ENCODE data around the gene SMARCAD1. TPM values are rescaled to one million over a fixed set of nuclear protein-coding genes. Genes with fewer than 3 reads are reported as not detected.

SMARCAD1 gene
- 38.9 and 41.8 TPM in 2 replicates for total RNA-seq

DNA sequence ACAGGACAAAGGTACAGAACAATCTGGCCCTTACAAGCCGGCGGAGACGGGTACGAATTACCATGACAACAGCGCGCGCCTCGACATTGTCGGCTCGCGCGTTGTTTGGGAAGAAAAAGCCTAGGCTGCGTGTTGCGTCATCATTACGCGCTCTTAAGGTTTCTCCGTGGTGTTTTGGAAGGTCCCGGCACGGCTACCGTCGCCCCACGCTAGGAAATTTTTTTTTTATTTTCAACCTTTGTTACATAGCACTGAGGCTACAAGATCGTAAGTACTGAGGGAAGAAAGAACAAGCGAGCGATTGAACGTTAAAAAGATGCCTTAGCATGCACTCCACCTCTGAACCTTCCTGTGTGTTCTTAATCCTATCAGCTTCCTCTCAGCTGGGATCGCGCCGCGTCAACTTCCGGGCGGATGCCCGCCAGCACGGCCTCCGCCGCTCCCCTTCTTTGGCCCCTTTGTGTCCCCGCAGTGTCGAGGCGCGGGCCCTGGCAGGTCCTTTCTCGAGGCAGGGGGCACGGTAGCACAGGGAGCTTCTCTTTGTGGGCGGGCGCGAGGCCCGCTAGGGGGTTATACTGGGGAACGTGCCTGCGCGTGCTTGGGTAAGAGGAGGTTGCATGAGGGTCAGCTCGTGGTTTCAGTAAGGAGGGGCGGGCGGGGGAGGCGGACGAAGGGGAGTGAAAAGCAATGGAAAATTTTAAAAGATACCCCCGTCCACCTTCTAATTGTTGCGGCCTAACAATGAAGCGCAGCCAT lies at the start of gene SMARCAD1:
TSS of gene SMARCAD1 (plus strand) at position 397 of the 756 bp plus-strand sequence. CDS start 530 bp downstream, outside the sequence.
- Mint-ChIP-seq H3K36me3 (ENCODE audit: low read depth) (peaks cover 41% of the 10 kb centered on the region), H3K9me3 (no peaks in the 10 kb centered on the region), H3K4me1 (ENCODE audit: low read depth) (peaks cover 25% of the 10 kb centered on the region), H3K4me3 (ENCODE audit: low read depth) (peak within 1 kb of the TSS; percentile 96), H3K27me3 (ENCODE audit: low read depth) (no peaks in the 10 kb centered on the region), H3K27ac (peak within 1 kb of the TSS; percentile 100)
- intact Hi-C loops (cut with micrococcal nuclease) = loop anchor here (5.0 kb wide), 3 partner anchors 45 to 245 kb away; partner anchors contain the start of gene PDLIM5
- DNase-seq (ENCODE audit: low spot score) = peak; percentile 85

GRCh38 chr4:94158883-94159282 lies 48.8 kb upstream of the SMARCAD1 start:
- Mint-ChIP-seq H3K27me3 (ENCODE audit: low read depth) (no peaks in the 10 kb centered on the region), H3K4me3 (ENCODE audit: low read depth) (no peak overlapping the region), H3K27ac (no peak overlapping the region), H3K36me3 (ENCODE audit: low read depth) (no peaks in the 10 kb centered on the region), H3K9me3 (no peaks in the 10 kb centered on the region), H3K4me1 (ENCODE audit: low read depth) (no peaks in the 10 kb centered on the region)
- no peak for DNase-seq (ENCODE audit: low spot score)
- intact Hi-C loops (cut with micrococcal nuclease) = no loop called here

DNA sequence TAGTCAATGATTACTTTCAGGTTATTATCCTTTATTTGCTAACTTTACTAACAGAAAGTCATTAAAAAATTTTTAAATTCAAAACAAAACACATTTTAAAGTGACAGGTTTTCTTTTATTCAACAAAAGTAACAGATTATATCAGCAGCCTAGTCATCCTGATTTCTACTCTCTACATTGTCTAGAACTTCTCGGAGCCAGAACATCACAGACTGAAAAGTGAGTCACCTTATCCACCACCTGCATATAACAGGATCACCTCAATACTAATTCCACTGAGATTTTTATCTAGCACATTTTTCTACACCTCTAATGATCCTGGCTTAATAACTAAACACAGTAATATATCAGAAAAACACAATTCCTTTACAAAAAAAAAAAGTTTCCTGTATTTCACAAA lies 47.9 kb upstream of the SMARCAD1 start:
- no peak for DNase-seq (ENCODE audit: low spot score)
- H3K9me3 Mint-ChIP-seq = no peaks in the 10 kb centered on the region
- no peaks in the 10 kb centered on the region for H3K4me1 Mint-ChIP-seq (ENCODE audit: low read depth)
- intact Hi-C loops (cut with micrococcal nuclease) = no loop called here
- no peaks in the 10 kb centered on the region for H3K36me3 Mint-ChIP-seq (ENCODE audit: low read depth)
- H3K4me3 Mint-ChIP-seq (ENCODE audit: low read depth) = no peak overlapping the region
- no peaks in the 10 kb centered on the region for H3K27me3 Mint-ChIP-seq (ENCODE audit: low read depth)
- no peak overlapping the region for H3K27ac Mint-ChIP-seq

DNA sequence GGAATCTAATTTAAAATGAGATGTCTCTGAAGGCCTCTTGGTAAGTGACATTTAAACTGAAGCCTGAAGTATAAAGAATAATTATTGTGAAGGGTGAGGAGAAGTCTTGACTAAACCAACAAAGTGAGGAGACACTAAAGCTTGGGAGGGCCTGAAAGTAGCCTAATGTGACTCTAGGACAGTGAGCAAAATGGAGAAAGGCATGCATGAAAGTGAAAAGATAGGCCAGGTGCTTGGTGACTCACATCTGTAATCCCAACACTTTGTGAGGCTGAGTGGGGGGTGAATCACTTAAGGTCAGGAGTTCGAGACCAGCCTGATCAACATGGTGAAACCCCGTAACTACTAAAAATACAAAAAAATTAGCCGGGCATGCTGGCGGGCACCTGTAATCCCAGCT lies 46.9 kb upstream of the SMARCAD1 start:
- Mint-ChIP-seq H3K9me3 (no peaks in the 10 kb centered on the region), H3K27ac (no peak overlapping the region), H3K27me3 (ENCODE audit: low read depth) (no peaks in the 10 kb centered on the region), H3K36me3 (ENCODE audit: low read depth) (no peaks in the 10 kb centered on the region), H3K4me1 (ENCODE audit: low read depth) (no peaks in the 10 kb centered on the region), H3K4me3 (ENCODE audit: low read depth) (no peak overlapping the region)
- DNase-seq (ENCODE audit: low spot score) = no peak
- intact Hi-C loops (cut with micrococcal nuclease) = no loop called here

GRCh38 chr4:94165256-94165655 lies 42.4 kb upstream of the SMARCAD1 start:
- Mint-ChIP-seq H3K4me1 (ENCODE audit: low read depth) (no peaks in the 10 kb centered on the region), H3K36me3 (ENCODE audit: low read depth) (no peaks in the 10 kb centered on the region), H3K4me3 (ENCODE audit: low read depth) (no peak overlapping the region), H3K27ac (no peak overlapping the region), H3K27me3 (ENCODE audit: low read depth) (no peaks in the 10 kb centered on the region), H3K9me3 (no peaks in the 10 kb centered on the region)
- DNase-seq (ENCODE audit: low spot score) = no peak
- intact Hi-C loops (cut with micrococcal nuclease) = no loop called here

- intact Hi-C loops (cut with micrococcal nuclease) = no loop called here
- Mint-ChIP-seq H3K4me3 (ENCODE audit: low read depth) (no peak overlapping the region), H3K9me3 (no peaks in the 10 kb centered on the region), H3K27ac (no peak overlapping the region), H3K36me3 (ENCODE audit: low read depth) (no peaks in the 10 kb centered on the region), H3K4me1 (ENCODE audit: low read depth) (no peaks in the 10 kb centered on the region), H3K27me3 (ENCODE audit: low read depth) (no peaks in the 10 kb centered on the region)
- no peak for DNase-seq (ENCODE audit: low spot score)
Measured at GRCh38 chr4:94168321-94168720, 39.3 kb upstream of the SMARCAD1 start.

DNA sequence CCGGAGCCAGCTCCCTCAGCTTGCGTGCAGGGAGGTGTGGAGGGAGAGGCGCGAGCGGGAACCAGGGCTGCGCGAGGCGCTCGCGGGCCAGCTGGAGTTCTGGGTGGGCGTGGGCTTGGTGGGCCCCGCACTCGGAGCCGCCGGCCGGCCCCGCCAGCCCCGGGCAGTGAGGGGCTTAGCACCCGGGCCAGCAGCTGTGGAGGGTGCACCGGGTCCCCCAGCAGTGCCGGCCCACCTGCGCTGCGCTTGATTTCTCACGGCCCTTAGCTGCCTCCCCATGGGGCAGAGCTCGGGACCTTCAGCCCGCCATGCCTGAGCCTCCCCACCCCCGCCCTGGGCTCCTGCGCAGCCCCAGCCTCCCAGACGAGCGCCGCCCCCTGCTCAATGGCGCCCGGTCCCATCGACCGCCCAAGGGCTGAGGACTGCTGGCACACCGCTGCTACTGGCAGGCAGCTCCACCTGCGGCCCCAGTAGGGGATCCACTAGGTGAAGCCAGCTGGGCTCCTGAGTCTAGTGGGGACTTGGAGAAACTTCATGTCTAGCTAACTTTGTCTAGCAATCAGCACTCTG lies 37.8 kb upstream of the SMARCAD1 start:
- H3K27me3 Mint-ChIP-seq (ENCODE audit: low read depth) = no peaks in the 10 kb centered on the region
- H3K27ac Mint-ChIP-seq = no peak overlapping the region
- no peaks in the 10 kb centered on the region for H3K4me1 Mint-ChIP-seq (ENCODE audit: low read depth)
- no peaks in the 10 kb centered on the region for H3K36me3 Mint-ChIP-seq (ENCODE audit: low read depth)
- H3K4me3 Mint-ChIP-seq (ENCODE audit: low read depth) = no peak overlapping the region
- no peaks in the 10 kb centered on the region for H3K9me3 Mint-ChIP-seq
- no peak for DNase-seq (ENCODE audit: low spot score)
- intact Hi-C loops (cut with micrococcal nuclease) = no loop called here

GRCh38 chr4:94171616-94172015 lies 36.0 kb upstream of the SMARCAD1 start:
- intact Hi-C loops (cut with micrococcal nuclease) = no loop called here

DNA sequence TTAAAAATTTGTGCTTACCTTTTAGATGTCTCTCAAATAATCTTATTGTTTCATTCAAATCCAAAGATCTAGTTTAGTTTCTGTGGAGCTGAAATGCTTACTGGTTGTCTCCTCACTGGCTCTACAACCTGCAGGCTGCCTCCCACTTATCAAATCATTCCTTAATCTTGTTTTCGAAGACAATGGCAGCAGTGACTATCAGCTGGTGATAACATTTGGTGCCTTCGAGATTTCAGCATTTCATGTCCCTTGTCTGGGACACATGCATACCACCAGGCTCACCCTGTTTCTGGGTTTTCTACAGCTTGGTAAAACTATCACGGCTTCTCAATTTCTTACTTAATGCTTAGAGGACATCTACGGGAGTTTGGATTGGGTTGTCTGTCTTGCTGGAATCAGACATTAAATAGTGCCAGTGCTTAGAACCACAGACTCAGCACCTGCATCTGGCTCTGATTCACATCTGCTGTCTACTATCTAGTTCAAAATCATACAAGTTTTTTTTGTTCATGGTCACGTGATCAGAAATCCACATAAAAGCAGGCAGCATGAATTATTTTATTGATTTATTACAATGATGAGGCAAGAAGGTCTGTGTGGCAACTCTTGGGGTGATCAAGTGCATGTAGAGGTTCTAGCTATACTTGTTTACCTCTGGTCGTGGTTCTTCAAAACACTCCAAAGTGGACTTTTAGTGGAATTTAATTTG lies 32.0 kb upstream of the SMARCAD1 start:
- Mint-ChIP-seq H3K27me3 (ENCODE audit: low read depth) (no peaks in the 10 kb centered on the region), H3K4me1 (ENCODE audit: low read depth) (no peaks in the 10 kb centered on the region), H3K36me3 (ENCODE audit: low read depth) (no peaks in the 10 kb centered on the region), H3K27ac (no peak overlapping the region), H3K4me3 (ENCODE audit: low read depth) (no peak overlapping the region), H3K9me3 (no peaks in the 10 kb centered on the region)
- intact Hi-C loops (cut with micrococcal nuclease) = no loop called here
- no peak for DNase-seq (ENCODE audit: low spot score)

More at GRCh38 chr4:94171616-94172015, 36.0 kb upstream of the SMARCAD1 start:
- no peaks in the 10 kb centered on the region for H3K4me1 Mint-ChIP-seq (ENCODE audit: low read depth)
- H3K36me3 Mint-ChIP-seq (ENCODE audit: low read depth) = no peaks in the 10 kb centered on the region
- no peaks in the 10 kb centered on the region for H3K9me3 Mint-ChIP-seq
- H3K27me3 Mint-ChIP-seq (ENCODE audit: low read depth) = no peaks in the 10 kb centered on the region
- no peak overlapping the region for H3K4me3 Mint-ChIP-seq (ENCODE audit: low read depth)
- no peak for DNase-seq (ENCODE audit: low spot score)
- no peak overlapping the region for H3K27ac Mint-ChIP-seq

GRCh38 chr4:94177822-94178221 lies 29.8 kb upstream of the SMARCAD1 start:
- Mint-ChIP-seq H3K4me1 (ENCODE audit: low read depth) (no peaks in the 10 kb centered on the region), H3K36me3 (ENCODE audit: low read depth) (no peaks in the 10 kb centered on the region)

GRCh38 chr4:94181815-94182214 lies 25.9 kb upstream of the SMARCAD1 start:
- Mint-ChIP-seq H3K4me1 (ENCODE audit: low read depth) (no peaks in the 10 kb centered on the region), H3K4me3 (ENCODE audit: low read depth) (no peak overlapping the region), H3K36me3 (ENCODE audit: low read depth) (no peaks in the 10 kb centered on the region), H3K27me3 (ENCODE audit: low read depth) (peaks cover 5% of the 10 kb centered on the region), H3K27ac (no peak overlapping the region), H3K9me3 (no peaks in the 10 kb centered on the region)
- DNase-seq (ENCODE audit: low spot score) = no peak
- intact Hi-C loops (cut with micrococcal nuclease) = no loop called here

More at GRCh38 chr4:94177822-94178221, 29.8 kb upstream of the SMARCAD1 start:
- H3K27me3 Mint-ChIP-seq (ENCODE audit: low read depth) = peaks cover 5% of the 10 kb centered on the region
- no peak for DNase-seq (ENCODE audit: low spot score)
- intact Hi-C loops (cut with micrococcal nuclease) = no loop called here
- H3K27ac Mint-ChIP-seq = no peak overlapping the region
- no peaks in the 10 kb centered on the region for H3K9me3 Mint-ChIP-seq
- H3K4me3 Mint-ChIP-seq (ENCODE audit: low read depth) = no peak overlapping the region

DNA sequence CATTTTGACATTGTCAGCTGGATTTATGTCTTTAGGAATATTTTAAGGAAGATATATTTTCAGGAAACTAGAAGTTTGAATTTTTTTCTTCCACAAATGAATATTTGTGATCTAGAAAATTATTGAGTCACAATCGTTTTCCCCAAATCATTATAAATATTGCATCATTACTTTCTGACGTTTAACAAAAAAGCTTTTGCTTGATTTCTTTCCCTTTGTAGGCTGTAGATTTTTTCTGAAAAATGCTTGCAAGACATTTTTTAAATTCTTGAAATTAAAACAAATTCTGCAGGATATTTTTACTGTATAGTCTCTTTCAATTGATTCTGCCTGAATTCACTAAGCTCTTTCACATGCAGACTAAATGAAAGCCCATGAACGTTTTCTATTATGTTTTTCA lies 4.9 kb upstream of the SMARCAD1 start:
- H3K9me3 Mint-ChIP-seq = no peaks in the 10 kb centered on the region
- no peak overlapping the region for H3K27ac Mint-ChIP-seq
- H3K4me1 Mint-ChIP-seq (ENCODE audit: low read depth) = no peaks in the 10 kb centered on the region
- H3K27me3 Mint-ChIP-seq (ENCODE audit: low read depth) = peaks cover 10% of the 10 kb centered on the region
- no peak overlapping the region for H3K4me3 Mint-ChIP-seq (ENCODE audit: low read depth)
- intact Hi-C loops (cut with micrococcal nuclease) = no loop called here
- no peak for DNase-seq (ENCODE audit: low spot score)
- H3K36me3 Mint-ChIP-seq (ENCODE audit: low read depth) = peaks cover under 1% of the 10 kb centered on the region

DNA sequence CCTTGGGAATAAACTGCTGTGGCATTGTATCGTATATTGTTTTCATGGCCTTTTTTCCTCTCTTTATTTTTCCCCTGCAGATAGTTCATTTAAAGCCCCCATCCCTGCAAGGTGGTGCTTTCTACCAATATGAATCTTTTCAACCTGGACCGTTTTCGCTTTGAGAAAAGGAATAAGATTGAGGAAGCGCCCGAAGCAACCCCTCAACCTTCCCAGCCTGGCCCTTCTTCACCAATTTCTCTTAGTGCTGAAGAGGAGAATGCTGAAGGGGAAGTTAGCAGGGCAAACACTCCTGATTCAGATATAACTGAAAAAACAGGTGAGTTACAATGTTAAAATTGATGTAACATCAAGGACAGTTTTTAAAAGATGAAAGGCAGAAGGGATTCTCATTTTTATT lies 601 bp downstream of the SMARCAD1 start:
- H3K27me3 Mint-ChIP-seq (ENCODE audit: low read depth) = no peaks in the 10 kb centered on the region
- peaks cover 29% of the 10 kb centered on the region for H3K4me1 Mint-ChIP-seq (ENCODE audit: low read depth)
- no peak for DNase-seq (ENCODE audit: low spot score)
- intact Hi-C loops (cut with micrococcal nuclease) = loop anchor here (5.0 kb wide), 3 partner anchors 44 to 244 kb away; partner anchors contain the start of gene PDLIM5
- no peaks in the 10 kb centered on the region for H3K9me3 Mint-ChIP-seq
- H3K36me3 Mint-ChIP-seq (ENCODE audit: low read depth) = peaks cover 47% of the 10 kb centered on the region
- H3K4me3 Mint-ChIP-seq (ENCODE audit: low read depth) = peak overlapping the region; percentile 96
- H3K27ac Mint-ChIP-seq = peak overlapping the region; percentile 100
